GM12878 (cell line): ENCODE measurements around the gene GM2A. TPM values are rescaled to one million over a fixed set of nuclear protein-coding genes. Genes with fewer than 3 reads are reported as not detected.

Experiments
- CBX3 ChIP-seq: fragments of 200-600 bp; sonication (generic); IDR thresholded peaks from 2 replicates; pipeline ENCODE4 v1.6.1; 2016; ENCODE audit warnings: low read depth, borderline replicate concordance
- CREB1 ChIP-seq: IDR thresholded peaks from 2 replicates; pipeline ENCODE4 v1.6.1; 2012; ENCODE audit warnings: low read depth, mild to moderate bottlenecking, inconsistent platforms
- GATAD2B ChIP-seq: fragments of 450-650 bp; conservative IDR thresholded peaks from 2 replicates; pipeline ENCODE4 v1.6.1; 2017; ENCODE audit warnings: low read depth, mild to moderate bottlenecking, moderate library complexity
- LARP7 ChIP-seq: fragments of 450-650 bp; IDR thresholded peaks from 2 replicates; pipeline ENCODE4 v1.6.1; 2017; ENCODE audit warnings: mild to moderate bottlenecking
- MEF2A ChIP-seq: IDR thresholded peaks from 2 replicates; pipeline ENCODE4 v1.6.1; 2011; ENCODE audit warnings: low read depth, mild to moderate bottlenecking, low read length, moderate library complexity; ENCODE audit not compliant: insufficient read depth
- NR2F1 ChIP-seq: fragments of 450-650 bp; conservative IDR thresholded peaks from 2 replicates; pipeline ENCODE4 v1.6.1; 2017; ENCODE audit warnings: mild to moderate bottlenecking
- RAD21 ChIP-seq: IDR thresholded peaks from 2 replicates; pipeline ENCODE4 v1.6.1; 2011; ENCODE audit warnings: mild to moderate bottlenecking, low read depth, low read length, moderate library complexity; ENCODE audit not compliant: insufficient read depth
- SMAD5 ChIP-seq: IDR thresholded peaks from 2 replicates; pipeline ENCODE4 v1.6.1; 2016; ENCODE audit warnings: antibody characterized with exemption, low read depth
- SMARCA5 ChIP-seq: fragments of 450-650 bp; IDR thresholded peaks from 2 replicates; pipeline ENCODE4 v1.6.1; 2017; ENCODE audit warnings: mild to moderate bottlenecking
- TAF1 ChIP-seq: IDR thresholded peaks from 2 replicates; pipeline ENCODE4 v1.6.1; 2011; ENCODE audit warnings: mild to moderate bottlenecking, low read depth, low read length, borderline replicate concordance
- WRNIP1 ChIP-seq: IDR thresholded peaks from 2 replicates; pipeline ENCODE4 v1.6.1; 2011; ENCODE audit warnings: low read depth, low read length, improper control_type of control experiment, borderline replicate concordance
- YY1 ChIP-seq: IDR thresholded peaks from 2 replicates; pipeline ENCODE4 v1.6.1; 2011; ENCODE audit warnings: low read depth, mild to moderate bottlenecking, low read length
- polyA plus RNA-seq, 11 experiments: library from polyadenylated mRNA; depleted of rRNA in 4 of 11; unstranded in 6 of 11; stranded (reverse) in 5 of 11; fragments of >200 nt; fragmentation: Nextera tagmentation in 4 of 11; fragmentation: Illumina TruSeq in 1 of 11; extraction: Ambion mirVana in 4 of 11; extraction: Trizol in 1 of 11; gene quantifications; 1 replicate in 1 of 11; 2 replicates in 10 of 11; pipeline versions ENCODE4 v1.2.1 to v1.2.3, GENCODE V29; 2011 to 2016; ENCODE audit warnings: inconsistent platforms in 2 of 11, missing spikeins in 2 of 11, low read depth in 1 of 11
- total RNA-seq, 4 experiments: library from RNA; depleted of rRNA in 3 of 4; stranded (reverse); fragments of >200 nt in 3 of 4; fragmentation: Illumina TruSeq in 1 of 4; extraction: Trizol in 1 of 4; gene quantifications; 2 replicates each; pipeline versions ENCODE4 v1.2.1 to v1.2.3, GENCODE V29; 2013 to 2021
- TF ChIP-seq, protein P1 (sequence below): fragments of 450-650 bp; IDR thresholded peaks from 2 replicates; pipeline ENCODE4 v1.6.1; 2017; ENCODE audit warnings: mild to moderate bottlenecking, moderate library complexity
- TF ChIP-seq, protein P2 (sequence below): fragments of 450-650 bp; IDR thresholded peaks from 2 replicates; pipeline ENCODE4 v1.6.1; 2016; ENCODE audit warnings: mild to moderate bottlenecking
- TF ChIP-seq, protein P3 (sequence below): fragments of 450-650 bp; IDR thresholded peaks from 2 replicates; pipeline ENCODE4 v1.6.1; 2017; ENCODE audit warnings: low read depth, mild to moderate bottlenecking, moderate library complexity
- TF ChIP-seq, protein P4 (sequence below): IDR thresholded peaks from 2 replicates; pipeline ENCODE4 v1.6.1; 2012; ENCODE audit warnings: improper control_type of control experiment, low read depth, low read length; ENCODE audit not compliant: insufficient replicate concordance

Gene GM2A
- total and polyA plus RNA-seq, 10 of the 15 experiments (the other 5 are each of a cell fraction or from before 2014, with no cell fraction given), result 33.6 to 106 (median 68.2) TPM

DNA sequence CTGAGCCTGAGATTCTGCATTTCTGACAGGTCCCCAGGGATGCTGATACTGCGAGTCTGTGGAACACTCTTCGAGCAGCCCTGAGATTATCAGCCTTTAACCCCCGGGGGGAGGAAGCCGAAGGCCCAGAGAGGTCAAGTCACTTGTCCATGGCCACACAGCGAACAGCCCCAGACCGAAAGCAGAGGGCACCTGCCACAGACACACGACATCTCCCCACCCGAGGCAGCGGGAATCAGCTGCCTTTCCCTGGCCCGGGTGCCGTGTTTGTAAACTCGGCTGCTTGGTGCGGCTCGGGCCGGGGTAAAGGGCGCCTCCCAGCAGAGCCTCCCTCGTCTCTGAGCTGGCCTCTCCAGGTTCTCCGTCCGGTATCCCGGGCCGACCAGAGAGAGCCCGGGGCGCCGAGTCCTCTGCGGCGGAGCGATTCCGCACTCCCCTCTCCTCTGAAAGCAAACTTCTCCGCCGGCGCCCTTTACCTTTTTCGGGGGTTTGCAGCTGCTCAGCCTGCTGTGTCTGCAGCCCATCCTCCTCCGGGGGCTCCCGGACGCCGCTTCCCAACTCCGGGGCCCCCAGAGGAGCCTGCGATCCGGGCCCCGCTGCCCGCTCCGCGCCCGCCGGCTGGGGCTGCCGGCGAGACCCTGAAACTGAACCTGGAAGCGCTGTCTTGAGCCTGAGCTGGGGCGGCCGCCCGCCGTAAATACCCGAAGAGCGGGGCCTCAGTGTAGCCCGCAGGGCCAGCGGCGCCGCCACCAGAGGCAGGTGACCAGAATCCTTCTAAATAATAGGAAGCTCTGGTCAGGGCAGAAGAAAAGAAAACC lies 29.3 kb upstream of the GM2A start, which contains the start of gene CCDC69 (continued):
- TF ChIP-seq, protein P1, sequence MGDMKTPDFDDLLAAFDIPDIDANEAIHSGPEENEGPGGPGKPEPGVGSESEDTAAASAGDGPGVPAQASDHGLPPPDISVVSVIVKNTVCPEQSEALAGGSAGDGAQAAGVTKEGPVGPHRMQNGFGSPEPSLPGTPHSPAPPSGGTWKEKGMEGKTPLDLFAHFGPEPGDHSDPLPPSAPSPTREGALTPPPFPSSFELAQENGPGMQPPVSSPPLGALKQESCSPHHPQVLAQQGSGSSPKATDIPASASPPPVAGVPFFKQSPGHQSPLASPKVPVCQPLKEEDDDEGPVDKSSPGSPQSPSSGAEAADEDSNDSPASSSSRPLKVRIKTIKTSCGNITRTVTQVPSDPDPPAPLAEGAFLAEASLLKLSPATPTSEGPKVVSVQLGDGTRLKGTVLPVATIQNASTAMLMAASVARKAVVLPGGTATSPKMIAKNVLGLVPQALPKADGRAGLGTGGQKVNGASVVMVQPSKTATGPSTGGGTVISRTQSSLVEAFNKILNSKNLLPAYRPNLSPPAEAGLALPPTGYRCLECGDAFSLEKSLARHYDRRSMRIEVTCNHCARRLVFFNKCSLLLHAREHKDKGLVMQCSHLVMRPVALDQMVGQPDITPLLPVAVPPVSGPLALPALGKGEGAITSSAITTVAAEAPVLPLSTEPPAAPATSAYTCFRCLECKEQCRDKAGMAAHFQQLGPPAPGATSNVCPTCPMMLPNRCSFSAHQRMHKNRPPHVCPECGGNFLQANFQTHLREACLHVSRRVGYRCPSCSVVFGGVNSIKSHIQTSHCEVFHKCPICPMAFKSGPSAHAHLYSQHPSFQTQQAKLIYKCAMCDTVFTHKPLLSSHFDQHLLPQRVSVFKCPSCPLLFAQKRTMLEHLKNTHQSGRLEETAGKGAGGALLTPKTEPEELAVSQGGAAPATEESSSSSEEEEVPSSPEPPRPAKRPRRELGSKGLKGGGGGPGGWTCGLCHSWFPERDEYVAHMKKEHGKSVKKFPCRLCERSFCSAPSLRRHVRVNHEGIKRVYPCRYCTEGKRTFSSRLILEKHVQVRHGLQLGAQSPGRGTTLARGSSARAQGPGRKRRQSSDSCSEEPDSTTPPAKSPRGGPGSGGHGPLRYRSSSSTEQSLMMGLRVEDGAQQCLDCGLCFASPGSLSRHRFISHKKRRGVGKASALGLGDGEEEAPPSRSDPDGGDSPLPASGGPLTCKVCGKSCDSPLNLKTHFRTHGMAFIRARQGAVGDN, result 0 out of 2 replicates have a peak, but pooled peaks have one; percentile 25
- TF ChIP-seq TAF1 (peak; percentile 58; the same call in 1 of the 2 replicates), LARP7 (peak; percentile 52; the same call in 1 of the 2 replicates), CBX3 (no peak), RAD21 (0 out of 2 replicates have a peak, but pooled peaks have one; percentile 16), SMAD5 (peak; percentile 66; the same call in 1 of the 2 replicates), NR2F1 (peak; percentile 51; the same call in 1 of the 2 replicates), YY1 (peak; percentile 90), MEF2A (0 out of 2 replicates have a peak, but pooled peaks have one; percentile 31), CREB1 (0 out of 2 replicates have a peak, but pooled peaks have one; percentile 9), GATAD2B (peak; percentile 51), WRNIP1 (no peak), SMARCA5 (peak; percentile 97)
- TF ChIP-seq, protein P2, sequence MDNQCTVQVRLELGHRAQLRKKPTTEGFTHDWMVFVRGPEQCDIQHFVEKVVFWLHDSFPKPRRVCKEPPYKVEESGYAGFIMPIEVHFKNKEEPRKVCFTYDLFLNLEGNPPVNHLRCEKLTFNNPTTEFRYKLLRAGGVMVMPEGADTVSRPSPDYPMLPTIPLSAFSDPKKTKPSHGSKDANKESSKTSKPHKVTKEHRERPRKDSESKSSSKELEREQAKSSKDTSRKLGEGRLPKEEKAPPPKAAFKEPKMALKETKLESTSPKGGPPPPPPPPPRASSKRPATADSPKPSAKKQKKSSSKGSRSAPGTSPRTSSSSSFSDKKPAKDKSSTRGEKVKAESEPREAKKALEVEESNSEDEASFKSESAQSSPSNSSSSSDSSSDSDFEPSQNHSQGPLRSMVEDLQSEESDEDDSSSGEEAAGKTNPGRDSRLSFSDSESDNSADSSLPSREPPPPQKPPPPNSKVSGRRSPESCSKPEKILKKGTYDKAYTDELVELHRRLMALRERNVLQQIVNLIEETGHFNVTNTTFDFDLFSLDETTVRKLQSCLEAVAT, result peak; percentile 47; the same call in 1 of the 2 replicates
- TF ChIP-seq, protein P3, sequence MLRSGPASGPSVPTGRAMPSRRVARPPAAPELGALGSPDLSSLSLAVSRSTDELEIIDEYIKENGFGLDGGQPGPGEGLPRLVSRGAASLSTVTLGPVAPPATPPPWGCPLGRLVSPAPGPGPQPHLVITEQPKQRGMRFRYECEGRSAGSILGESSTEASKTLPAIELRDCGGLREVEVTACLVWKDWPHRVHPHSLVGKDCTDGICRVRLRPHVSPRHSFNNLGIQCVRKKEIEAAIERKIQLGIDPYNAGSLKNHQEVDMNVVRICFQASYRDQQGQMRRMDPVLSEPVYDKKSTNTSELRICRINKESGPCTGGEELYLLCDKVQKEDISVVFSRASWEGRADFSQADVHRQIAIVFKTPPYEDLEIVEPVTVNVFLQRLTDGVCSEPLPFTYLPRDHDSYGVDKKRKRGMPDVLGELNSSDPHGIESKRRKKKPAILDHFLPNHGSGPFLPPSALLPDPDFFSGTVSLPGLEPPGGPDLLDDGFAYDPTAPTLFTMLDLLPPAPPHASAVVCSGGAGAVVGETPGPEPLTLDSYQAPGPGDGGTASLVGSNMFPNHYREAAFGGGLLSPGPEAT, result 0 out of 2 replicates have a peak, but pooled peaks have one; percentile 49
- TF ChIP-seq, protein P4, sequence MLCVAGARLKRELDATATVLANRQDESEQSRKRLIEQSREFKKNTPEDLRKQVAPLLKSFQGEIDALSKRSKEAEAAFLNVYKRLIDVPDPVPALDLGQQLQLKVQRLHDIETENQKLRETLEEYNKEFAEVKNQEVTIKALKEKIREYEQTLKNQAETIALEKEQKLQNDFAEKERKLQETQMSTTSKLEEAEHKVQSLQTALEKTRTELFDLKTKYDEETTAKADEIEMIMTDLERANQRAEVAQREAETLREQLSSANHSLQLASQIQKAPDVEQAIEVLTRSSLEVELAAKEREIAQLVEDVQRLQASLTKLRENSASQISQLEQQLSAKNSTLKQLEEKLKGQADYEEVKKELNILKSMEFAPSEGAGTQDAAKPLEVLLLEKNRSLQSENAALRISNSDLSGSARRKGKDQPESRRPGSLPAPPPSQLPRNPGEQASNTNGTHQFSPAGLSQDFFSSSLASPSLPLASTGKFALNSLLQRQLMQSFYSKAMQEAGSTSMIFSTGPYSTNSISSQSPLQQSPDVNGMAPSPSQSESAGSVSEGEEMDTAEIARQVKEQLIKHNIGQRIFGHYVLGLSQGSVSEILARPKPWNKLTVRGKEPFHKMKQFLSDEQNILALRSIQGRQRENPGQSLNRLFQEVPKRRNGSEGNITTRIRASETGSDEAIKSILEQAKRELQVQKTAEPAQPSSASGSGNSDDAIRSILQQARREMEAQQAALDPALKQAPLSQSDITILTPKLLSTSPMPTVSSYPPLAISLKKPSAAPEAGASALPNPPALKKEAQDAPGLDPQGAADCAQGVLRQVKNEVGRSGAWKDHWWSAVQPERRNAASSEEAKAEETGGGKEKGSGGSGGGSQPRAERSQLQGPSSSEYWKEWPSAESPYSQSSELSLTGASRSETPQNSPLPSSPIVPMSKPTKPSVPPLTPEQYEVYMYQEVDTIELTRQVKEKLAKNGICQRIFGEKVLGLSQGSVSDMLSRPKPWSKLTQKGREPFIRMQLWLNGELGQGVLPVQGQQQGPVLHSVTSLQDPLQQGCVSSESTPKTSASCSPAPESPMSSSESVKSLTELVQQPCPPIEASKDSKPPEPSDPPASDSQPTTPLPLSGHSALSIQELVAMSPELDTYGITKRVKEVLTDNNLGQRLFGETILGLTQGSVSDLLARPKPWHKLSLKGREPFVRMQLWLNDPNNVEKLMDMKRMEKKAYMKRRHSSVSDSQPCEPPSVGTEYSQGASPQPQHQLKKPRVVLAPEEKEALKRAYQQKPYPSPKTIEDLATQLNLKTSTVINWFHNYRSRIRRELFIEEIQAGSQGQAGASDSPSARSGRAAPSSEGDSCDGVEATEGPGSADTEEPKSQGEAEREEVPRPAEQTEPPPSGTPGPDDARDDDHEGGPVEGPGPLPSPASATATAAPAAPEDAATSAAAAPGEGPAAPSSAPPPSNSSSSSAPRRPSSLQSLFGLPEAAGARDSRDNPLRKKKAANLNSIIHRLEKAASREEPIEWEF, result no peak
